GM04503 (cell line): ENCODE measurements around the gene HERPUD2.
"Not testable (repeated sequence)": the region's sequence is repeated elsewhere in the genome, so short reads cannot be mapped to it uniquely, and the experiment has no call there.

Source experiments
- DNase-seq: peaks from one replicate; pipeline ENCODE4 v3.0.0-alpha.2; 2012; ENCODE audit warnings: low read depth

The HERPUD2 gene

DNA sequence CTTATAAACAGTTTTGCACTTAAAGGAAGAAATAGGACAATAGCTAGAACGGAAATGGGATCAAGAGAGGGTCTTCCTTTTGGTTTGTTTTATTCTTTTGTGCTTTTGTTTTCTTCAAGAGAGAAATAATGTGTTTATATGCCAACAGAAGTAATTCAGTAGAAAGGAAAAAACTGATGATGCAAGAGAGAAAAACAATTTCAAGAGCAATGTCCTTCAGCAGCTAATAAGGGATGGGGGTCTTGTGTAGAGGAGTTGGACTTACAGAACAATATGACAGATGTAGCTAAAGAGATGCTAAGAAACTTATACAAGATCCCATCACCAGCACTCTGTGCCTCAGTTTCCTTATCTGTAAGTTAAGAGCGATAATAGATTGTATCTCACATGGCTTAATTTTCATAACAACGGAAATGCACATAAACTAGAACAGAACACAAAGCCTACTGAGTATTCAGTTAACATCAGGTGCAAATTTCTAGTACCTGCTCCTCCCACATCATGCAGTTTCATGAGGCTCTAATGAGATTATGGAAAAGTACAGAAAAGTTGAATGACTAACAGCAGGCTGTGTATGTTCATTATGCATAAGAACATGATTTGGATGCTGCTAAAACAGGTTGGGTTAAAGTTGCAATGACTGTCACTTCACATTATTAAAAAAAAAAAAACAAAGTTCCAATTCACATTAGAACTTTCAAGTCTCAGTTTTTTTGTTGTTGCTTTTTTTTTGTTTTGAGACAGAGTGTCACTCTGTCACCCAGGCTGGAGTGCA, 17.2 kb downstream of the HERPUD2 start:
- no peak for DNase-seq

DNA sequence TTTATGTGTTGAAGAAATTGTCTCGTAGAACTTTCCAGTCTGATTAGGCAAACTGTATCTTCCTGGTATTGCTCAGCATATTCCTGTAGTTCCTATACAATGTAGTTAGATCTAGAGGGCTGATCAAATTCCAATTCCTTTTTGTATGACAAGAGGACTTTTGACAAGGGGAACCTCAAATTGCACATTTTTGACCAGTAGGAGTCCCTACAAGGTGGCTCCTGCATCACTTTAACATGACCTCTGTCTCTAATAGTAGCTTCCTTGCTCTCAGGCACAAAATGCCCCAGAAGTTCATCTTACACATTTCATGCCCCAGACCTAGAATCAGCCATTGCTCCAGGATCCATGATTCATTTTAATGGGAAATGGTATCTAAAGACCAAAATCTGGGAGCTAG, 18.7 kb downstream of the HERPUD2 start:
- no peak for DNase-seq

DNA sequence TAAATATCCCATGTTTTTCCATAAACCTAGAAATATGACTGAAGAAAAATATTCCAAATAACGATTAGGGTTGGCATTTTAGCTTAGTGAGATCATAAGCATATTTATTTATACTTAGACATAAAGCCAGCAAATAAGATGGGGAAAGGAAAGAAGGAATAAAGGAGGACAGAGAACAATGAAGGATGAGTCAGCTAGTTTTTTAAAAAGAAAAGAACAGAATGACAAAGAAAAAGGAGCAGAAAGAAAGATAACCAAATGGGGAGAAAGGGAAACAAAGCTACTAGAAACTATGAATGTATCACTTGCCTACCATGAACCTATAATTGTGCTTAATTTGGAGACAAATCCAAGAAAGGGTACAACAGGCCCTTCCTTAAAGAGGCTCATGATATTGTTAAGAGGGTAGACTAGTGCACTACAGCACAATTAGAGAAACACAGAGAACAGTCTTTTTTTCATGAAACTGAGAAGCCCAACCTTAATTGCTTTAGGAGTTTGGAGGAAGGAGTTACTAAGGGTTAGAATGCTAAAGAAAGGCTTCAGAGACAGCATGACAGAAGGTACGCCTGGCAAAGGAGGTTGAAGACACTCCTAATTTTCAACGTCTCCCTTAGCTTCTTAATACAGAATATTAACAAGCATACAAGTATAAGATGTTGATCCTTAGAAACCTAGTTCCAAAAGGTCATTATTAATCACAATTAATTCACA, 23.9 kb downstream of the HERPUD2 start:
- no peak for DNase-seq

DNA sequence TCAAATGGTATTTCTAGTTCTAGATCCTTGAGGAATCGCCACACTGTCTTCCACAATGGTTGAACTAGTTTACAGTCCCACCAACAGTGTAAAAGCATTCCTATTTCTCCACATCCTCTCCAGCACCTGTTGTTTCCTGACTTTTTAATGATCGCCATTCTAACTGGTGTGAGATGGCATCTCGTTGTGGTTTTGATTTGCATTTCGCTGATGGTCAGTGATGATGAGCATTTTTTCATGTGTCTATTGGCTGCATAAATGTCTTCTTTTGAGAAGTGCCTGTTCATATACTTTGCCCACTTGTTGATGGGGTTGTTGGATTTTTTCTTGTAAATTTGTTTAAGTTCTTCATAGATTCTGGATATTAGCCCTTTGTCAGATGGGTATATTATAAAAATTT, 34.5 kb downstream of the HERPUD2 start:
- not testable (repeated sequence) for DNase-seq

DNA sequence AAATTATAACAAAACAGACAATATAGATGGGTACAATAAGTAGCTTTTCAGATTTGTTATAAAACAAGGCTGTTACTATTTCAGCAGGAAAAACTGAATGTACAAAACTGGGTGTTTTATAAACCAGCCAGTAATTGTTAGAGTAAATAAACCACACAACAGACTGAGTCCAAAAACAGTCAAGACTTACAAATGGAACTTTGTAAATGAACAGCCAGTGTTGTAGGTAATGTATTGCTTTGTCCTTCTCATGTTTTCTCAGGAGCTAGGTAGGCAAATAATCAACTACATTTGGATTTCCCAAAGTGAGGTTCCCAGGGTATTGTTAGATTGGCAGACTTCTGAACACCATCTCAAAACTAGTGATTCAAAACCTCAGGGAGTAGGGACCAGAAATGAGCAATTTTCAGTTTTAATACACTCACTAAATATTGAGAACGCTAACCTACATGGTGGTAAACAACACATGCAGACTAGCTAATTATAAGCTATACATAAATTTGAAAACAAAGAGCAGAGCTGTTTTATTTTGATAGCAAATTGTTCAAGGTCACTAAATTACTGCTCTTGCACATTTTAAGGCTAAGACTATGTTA, 36.2 kb downstream of the HERPUD2 start:
- no peak for DNase-seq

DNA sequence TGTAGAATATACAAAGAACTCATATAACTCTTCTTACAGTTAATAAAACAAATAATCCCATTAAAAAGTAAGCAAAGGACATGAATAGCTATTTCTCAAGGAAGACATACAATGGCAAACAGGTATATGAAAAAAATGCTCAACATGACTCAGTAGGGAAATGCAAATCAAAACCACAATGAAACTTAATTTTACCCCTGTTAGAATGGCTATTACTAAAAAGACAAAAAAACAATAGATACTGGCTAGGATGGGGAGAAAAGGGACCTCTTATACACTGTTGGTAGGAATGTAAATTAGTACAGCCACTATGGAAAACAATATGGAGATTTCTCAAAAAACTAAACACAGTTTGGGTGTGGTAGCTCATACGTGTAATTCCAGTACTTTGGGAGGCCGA, 37.8 kb downstream of the HERPUD2 start:
- DNase-seq = no peak

DNA sequence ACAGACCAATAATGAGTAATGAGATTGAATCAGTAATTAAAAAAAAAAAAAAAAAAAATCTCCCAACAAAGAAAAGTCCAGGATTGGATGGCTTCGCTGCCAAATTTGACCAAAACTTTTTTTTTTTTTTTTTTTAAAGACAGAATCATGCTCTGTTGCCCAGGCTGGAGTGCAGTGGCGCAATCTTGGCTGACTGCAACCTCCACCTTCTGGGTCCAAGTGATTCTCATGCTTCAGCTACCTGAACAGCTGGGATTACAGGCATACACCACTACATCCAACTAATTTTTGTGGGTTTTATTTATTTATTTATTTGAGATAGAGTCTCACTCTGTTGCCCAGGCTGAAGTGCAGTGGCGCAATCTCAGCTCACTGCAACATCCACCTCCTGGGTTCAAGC, 40.4 kb downstream of the HERPUD2 start:
- DNase-seq = not testable (repeated sequence)

DNA sequence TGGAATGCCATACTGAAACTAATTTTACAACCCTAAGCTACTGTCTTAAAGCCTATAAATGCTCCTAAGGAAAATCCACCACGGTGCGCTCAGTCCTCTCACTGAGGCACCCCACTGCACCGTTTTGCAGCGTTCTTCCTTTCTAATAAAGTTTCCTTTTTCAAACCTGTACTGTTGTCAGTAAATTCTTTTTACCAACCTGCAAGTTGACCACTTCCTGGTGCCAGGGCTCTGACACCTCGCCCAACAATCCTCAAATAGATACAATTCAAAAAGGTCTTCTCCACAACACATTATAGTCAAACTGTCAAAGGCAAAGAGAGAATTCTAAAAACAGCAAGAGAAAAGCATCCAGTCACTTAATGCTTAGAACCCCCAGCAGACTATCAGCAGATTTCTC, 42.8 kb downstream of the HERPUD2 start:
- no peak for DNase-seq

DNA sequence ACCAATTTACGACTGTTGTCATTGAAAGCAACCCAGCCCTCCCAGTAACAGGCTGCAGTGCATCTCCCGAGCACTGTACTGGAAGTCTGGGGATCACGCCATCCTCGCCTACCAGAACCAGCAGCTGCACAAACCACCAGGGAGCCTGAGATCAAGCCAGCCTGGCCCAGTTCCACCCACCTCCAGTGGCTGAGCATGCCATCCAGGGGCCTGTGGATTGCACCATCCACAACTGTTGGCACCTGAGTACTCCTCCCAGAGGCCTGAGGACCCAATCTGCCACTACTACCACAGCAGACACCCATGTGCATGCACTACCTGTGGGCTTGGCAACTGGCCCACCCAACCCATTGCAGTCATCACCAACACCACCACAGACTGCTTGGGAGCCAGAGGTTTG, 44.2 kb downstream of the HERPUD2 start:
- DNase-seq = no peak

DNA sequence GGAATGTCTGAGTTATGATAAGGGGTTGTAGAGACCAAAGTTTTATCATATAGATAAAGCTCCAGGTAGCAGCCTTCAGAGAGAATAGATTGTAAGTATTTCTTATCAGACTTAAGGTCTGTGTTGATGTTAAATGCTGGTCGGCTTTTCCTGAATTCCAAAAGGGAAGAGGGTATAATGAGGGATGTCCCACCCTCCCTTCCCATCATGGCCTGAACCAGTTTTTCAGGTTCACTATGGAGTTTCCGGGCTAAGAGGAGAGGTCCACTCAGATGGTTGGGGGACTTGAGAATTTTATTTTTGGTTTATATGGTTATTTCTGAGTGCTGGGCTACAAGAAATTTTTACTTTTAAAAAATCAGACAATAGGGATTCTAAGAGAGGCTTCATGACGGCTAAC, 45.2 kb downstream of the HERPUD2 start:
- DNase-seq = no peak

DNA sequence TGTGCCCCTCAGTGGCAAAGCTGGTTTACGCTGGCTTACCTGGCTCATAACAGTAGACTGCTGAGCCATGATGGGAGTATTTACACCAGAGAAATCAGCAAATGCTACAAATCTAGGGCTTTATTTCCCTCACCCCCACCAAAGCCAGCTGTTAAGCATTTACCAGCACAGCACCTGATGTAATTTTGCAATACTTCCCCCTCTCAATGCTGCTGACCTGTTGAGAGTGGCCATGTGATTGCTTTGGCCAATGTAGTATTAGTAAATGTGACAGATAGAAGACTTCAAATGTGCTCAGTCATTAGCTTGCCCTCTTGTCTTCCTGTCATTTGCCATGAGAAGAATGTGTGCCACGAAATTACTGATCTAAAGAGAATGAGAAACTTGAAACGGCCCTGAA, 46.6 kb downstream of the HERPUD2 start:
- no peak for DNase-seq

DNA sequence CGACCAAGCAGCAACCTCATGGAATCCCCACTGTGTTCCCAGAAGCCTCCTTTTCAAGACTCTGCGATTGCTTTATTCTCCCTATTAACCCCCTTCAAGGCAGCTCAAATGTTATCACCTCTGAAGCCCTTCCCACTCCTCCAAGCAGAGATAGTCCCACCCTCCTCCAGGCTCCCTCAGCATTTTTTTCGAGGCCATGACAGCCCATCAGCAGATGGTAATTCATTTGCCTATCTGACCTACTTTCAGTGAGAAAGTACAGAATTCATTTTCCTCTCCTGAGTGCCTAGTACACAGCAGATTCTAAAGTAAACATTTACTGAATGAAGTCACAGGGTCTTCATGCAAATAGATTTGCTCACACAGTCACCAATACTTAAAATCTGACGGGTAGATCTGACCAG, 47.8 kb downstream of the HERPUD2 start:
- DNase-seq = no peak

DNA sequence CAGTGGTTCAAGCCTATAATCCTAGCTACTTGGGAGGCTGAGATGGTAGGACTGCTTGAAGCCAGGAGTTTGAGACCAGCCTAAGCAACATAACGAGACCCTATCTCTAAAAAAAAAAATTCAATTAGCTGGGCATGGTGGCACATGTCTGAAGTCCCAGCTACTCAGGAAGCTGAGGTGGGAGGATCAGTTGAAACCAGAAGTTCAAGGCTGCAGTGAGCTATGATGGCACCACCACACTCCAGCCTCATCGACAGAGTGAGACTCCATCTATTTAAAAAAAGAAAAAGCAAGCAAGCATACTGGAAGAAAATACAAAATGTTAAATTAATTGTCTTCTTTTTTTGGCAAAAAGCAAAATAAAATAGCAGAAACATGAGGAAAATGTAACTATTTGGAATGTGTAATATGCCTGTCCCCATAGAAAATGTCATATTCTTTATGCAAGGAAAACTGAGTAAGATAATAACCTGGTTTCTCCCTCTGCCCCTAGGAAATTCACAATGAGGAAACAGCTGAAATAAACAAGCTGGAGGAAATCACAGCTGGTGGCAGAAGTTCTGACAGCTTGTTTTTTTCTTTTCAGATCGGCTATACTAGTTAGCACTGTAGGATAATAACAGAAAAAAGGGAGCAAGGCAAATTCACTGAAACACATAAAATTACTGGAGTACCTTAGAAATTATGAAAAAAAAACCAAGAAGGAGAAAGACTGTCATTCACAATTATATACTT, 48.5 kb downstream of the HERPUD2 start:
- no peak for DNase-seq

DNA sequence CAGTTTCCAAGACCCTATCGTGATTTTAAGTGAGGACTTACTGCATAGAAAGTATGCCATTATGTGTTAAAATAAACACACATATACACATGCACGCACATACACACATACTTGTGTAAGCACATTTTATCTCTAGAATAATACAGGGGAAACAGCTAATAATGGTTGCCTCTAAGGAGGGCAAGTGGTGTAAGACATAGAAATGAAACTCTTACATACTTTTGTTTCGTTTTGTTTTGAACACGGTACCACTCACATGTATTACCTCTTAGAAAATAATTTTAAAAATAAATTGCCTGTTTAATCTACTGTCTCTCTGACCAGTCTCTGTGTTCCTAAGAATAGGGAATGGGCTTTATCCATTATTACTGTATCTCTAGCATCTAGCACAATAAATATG, 49.2 kb downstream of the HERPUD2 start:
- no peak for DNase-seq

DNA sequence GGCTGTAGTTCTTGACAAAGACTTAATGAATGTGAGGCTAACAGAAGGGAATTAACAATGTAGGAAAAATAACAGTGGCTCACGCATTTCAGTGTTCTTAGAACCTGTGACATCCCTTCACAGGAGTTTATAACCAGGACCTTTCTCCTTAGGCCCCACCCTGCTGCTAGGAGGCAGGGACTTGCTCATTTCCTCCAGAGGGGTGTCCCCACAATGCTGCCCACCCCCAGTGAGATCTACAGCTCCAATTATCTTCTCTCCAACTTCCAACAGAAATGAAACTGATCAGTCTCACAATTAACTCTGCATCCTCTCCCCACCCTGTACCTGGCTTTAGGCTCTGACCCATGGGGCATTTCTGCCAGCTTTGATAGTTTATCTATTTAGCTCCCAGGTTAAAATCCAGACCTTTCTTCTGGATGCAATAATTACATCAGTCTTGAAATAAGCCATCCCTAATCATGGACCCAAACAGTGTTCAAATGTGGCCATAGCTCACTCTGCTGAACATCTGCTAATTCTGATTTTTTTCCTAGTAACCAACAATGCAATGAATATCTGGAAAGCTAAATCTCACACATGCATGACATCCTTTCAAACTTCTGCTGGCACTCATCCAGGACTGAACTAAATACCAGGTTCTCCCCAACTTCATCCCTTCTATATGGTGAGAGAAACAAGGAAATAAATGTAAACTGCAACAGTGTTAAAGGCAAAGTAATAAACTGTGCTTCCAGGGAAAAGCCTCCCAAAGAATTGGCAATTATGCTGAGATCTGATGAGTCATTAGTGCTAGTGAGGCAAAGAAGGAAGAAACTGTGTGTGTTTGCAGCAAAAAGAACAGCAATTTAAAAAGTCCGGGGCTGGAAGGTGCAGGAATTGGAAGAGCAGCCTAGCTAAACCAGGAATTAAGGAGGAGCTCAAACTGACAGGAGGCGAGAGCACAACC, 64.6 kb downstream of the HERPUD2 start:
- peak; percentile 21 for DNase-seq

DNA sequence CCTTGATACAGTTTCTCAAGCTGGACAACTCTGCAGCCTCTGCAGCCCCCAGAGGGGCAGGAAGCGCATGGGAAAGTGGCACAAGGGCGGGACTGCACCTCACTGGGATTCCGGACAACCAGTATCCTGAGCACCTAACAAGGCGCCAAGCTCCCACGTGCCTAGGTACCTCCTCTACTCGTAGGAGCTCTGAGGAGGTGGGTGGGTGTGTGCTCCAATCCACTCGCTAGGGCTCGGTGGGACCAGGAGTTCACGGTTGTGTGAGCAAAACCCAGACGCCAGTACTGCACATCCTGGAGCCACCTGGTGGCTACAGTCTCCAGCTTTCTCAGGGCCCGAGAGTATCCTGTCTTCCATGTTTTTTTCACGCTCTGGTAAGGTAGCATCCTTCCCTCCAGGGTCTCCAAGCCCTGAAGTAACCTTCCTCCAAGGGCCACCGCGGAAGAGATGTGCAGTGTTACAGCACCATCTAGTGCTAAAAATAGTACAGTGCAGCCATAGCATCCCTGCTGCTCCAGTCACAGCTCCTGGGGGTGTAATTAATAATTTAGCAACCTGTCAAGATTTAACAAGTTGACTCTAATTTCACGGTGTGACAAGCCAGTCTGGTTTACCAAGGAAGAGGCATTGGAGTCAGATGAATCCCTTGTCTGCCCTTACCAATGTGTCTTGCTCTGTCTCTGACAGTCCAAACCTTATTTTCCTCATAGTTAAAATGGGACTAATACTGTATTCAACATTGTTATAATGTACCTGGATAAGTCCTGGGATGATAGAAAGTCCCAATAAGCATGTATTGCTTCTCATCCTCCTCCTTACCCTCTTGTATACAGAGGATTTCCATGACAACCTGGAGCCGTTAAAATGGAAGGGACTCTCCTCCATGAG, 70.4 kb downstream of the HERPUD2 start:
- DNase-seq = no peak

DNA sequence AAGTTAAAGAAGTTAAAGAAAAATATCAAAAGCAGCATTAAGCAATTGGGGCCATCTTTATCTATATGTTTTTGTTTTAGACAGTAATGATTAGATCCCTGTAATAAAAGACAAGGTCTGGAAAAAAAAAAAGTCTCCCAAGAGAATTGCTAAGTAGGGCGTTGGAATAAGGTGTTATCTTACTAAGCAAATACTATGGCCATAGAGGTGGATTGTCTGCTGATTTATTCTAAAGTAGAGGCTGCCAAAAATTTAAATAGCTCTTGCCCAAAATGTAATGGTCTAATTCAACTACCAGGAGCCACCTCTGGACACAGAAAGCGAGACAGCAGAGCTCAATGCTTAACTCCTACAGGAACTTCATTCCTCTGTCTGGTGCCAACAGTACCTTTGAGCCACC, 71.6 kb downstream of the HERPUD2 start:
- no peak for DNase-seq

DNA sequence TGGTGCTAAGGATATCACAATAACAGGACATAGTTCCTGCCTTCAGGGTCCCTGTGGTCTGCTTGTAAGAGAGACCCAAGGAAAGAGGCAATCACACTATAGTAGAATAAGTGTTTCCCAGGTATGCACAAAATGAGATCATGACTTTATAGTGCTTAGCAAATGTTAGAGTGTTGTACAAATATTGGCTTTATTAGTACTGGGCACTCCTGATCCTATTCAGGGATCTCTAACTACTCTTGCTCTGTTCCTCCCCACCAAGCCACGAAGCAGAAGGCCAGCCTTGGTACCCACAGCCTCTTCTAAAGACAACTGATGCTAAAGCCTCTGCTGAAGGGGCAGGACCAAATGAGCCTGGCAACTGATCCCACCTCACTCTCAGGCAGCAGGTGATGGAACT, 75.1 kb downstream of the HERPUD2 start:
- DNase-seq = no peak

DNA sequence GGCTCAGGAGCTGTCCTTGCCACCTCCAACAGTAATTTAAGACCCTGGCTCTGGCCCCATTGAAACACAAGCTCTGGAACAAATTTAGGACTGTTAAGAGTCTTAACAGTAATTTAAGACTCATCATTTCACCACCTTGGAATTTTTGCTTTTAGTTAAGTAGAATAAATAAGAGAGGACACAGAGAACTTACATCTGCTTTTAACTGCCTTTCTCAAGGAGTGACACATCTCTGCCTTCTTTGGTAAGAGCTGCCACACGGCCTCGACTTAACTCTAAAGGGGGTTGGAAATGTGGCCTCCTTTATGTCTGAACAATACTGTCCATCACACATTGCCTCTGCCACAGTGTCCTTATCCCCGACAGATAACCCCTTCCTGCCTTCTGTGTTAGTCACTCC, 77.9 kb downstream of the HERPUD2 start:
- no peak for DNase-seq

DNA sequence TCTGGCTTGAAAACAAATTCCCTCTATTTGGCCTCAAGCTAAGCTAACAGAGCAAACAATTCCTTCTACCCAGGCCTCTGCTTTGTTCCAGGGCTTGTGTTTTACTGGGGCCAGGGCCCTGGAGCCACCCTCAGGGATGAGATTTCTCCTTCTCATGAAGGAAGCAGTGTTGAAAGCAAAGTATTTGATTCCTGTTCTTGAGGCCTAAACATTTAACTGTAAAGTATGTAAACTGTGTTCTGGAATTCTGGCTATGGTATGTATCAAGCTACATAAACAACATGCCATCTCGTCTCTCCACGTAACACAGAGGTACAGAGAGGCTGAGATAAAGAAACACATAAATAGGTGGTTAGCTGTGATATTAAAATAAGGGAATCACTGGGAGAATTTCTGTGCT, 81.8 kb downstream of the HERPUD2 start:
- DNase-seq = no peak

DNA sequence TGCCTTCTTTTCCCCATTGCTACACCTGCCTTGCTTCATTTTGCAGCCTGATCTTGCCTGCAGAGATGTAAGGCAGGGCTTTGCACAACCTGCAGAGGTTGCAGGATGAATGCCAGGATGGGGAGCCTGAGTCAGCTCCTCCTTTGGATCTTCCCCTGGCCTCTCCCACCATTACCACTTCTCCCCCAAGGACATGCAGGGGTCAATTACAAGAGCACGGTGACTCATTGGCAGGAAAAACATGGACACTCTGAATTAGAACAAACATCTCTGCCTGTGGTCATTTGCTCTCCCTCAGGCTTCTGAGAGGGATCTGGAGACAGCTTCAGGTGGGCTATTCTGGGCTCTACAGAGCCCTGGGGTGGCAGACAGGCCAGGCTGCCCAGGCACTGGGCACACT, 89.2 kb downstream of the HERPUD2 start:
- DNase-seq = peak; percentile 16
